HEK293T (cell line): Measurements from ENCODE around the gene POU6F2.
"Not testable (repeated sequence)": the region's sequence is repeated elsewhere in the genome, so short reads cannot be mapped to it uniquely, and the experiment has no call there.

Source experiments
- CTCF ChIA-PET: fragments of 350-600 bp; formaldehyde crosslinking; extraction: SDS; loops from one replicate; lab custom pipeline; 2021; ENCODE audit warnings: antibody characterized with exemption, inconsistent platforms; lab: Yijun Ruan, JAX
- POLR2A ChIA-PET: fragments of 350-600 bp; formaldehyde crosslinking; extraction: SDS; loops from one replicate; lab custom pipeline; 2020; ENCODE audit warnings: antibody characterized with exemption, inconsistent platforms; lab: Yijun Ruan, JAX
- DNase-seq: peaks from one replicate; pipeline ENCODE4 v3.0.0; 2012; ENCODE audit warnings: mixed read lengths; ENCODE audit errors: extremely low spot score
- ARNT ChIP-seq: fragments of 450-650 bp; IDR thresholded peaks from 2 replicates; pipeline ENCODE4 v1.6.1; 2017; ENCODE audit warnings: mild to moderate bottlenecking
- BHLHE40 ChIP-seq: fragments of 450-650 bp; IDR thresholded peaks from 2 replicates; pipeline ENCODE4 v1.6.1; 2016; ENCODE audit warnings: mild to moderate bottlenecking, moderate library complexity, borderline replicate concordance
- CTBP1 ChIP-seq: fragments of 450-650 bp; IDR thresholded peaks from 2 replicates; pipeline ENCODE4 v1.6.1; 2016; ENCODE audit warnings: borderline replicate concordance
- ELF4 ChIP-seq: fragments of 450-650 bp; IDR thresholded peaks from 2 replicates; pipeline ENCODE4 v1.6.1; 2017; ENCODE audit warnings: antibody characterized with exemption
- FOXA1 ChIP-seq: fragments of 450-650 bp; IDR thresholded peaks from 2 replicates; pipeline ENCODE4 v1.6.1; 2016; ENCODE audit warnings: mild to moderate bottlenecking
- FOXK2 ChIP-seq: fragments of 450-650 bp; IDR thresholded peaks from 2 replicates; pipeline ENCODE4 v1.6.1; 2016; ENCODE audit warnings: mild to moderate bottlenecking
- FOXM1 ChIP-seq: fragments of 450-650 bp; IDR thresholded peaks from 2 replicates; pipeline ENCODE4 v1.6.1; 2017; ENCODE audit warnings: mild to moderate bottlenecking, borderline replicate concordance
- HDGF ChIP-seq: fragments of 450-650 bp; IDR thresholded peaks from 2 replicates; pipeline ENCODE4 v1.6.1; 2017; ENCODE audit warnings: antibody characterized with exemption, borderline replicate concordance
- L3MBTL2 ChIP-seq: fragments of 450-650 bp; conservative IDR thresholded peaks from 2 replicates; pipeline ENCODE4 v1.6.1; 2016; ENCODE audit warnings: mild to moderate bottlenecking
- LEF1 ChIP-seq: fragments of 450-650 bp; IDR thresholded peaks from 2 replicates; pipeline ENCODE4 v1.6.1; 2017; ENCODE audit warnings: mild to moderate bottlenecking, borderline replicate concordance
- NFRKB ChIP-seq: fragments of 450-650 bp; IDR thresholded peaks from 2 replicates; pipeline ENCODE4 v1.6.1; 2016; ENCODE audit warnings: mild to moderate bottlenecking, moderate library complexity
- PKNOX1 ChIP-seq: fragments of 450-650 bp; IDR thresholded peaks from 2 replicates; pipeline ENCODE4 v1.6.1; 2016
- SP1 ChIP-seq: fragments of 450-650 bp; IDR thresholded peaks from 2 replicates; pipeline ENCODE4 v1.6.1; 2017
- SUZ12 ChIP-seq: fragments of 450-650 bp; IDR thresholded peaks from 2 replicates; pipeline ENCODE4 v1.6.1; 2016; ENCODE audit warnings: mild to moderate bottlenecking
- TARDBP ChIP-seq: fragments of 450-650 bp; IDR thresholded peaks from 2 replicates; pipeline ENCODE4 v1.6.1; 2016
- ZNF384 ChIP-seq: fragments of 450-650 bp; IDR thresholded peaks from 2 replicates; pipeline ENCODE4 v1.6.1; 2016

The POU6F2 gene

GRCh38 chr7:39375047-39375873 lies 397.6 kb downstream of the POU6F2 start:
- DNase-seq = no peak
- ChIA-PET CTCF (no interaction called here), POLR2A (no interaction called here)
- no peak for TF ChIP-seq ARNT
- no peak for TF ChIP-seq BHLHE40
- no peak for TF ChIP-seq FOXK2
- TF ChIP-seq HDGF = no peak
- TF ChIP-seq LEF1 = no peak
- TF ChIP-seq ZNF384 = no peak
- TF ChIP-seq L3MBTL2 = no peak
- no peak for TF ChIP-seq NFRKB
- no peak for TF ChIP-seq TARDBP
- TF ChIP-seq SP1 = no peak
- no peak for TF ChIP-seq FOXM1
- TF ChIP-seq CTBP1 = no peak
- no peak for TF ChIP-seq ELF4
- no peak for TF ChIP-seq SUZ12
- no peak for TF ChIP-seq FOXA1
- TF ChIP-seq PKNOX1 = no peak

GRCh38 chr7:39375874-39376190 lies 398.1 kb downstream of the POU6F2 start:
- POLR2A ChIA-PET = no interaction called here
- no peak for DNase-seq
- TF ChIP-seq NFRKB (no peak), CTBP1 (no peak), HDGF (no peak), TARDBP (no peak), SUZ12 (no peak), ARNT (no peak), PKNOX1 (no peak), FOXK2 (no peak), ZNF384 (no peak), BHLHE40 (no peak), FOXA1 (no peak), ELF4 (no peak)
- CTCF ChIA-PET = no interaction called here

GRCh38 chr7:39376881-39377280 lies 399.2 kb downstream of the POU6F2 start:
- POLR2A ChIA-PET, CTCF ChIA-PET: not testable (repeated sequence)

GRCh38 chr7:39379416-39379815 lies 401.7 kb downstream of the POU6F2 start:
- CTCF ChIA-PET = no interaction called here
- no peak for DNase-seq
- TF ChIP-seq TARDBP = no peak
- no peak for TF ChIP-seq ELF4
- no peak for TF ChIP-seq PKNOX1
- no peak for TF ChIP-seq HDGF
- no peak for TF ChIP-seq LEF1
- no peak for TF ChIP-seq BHLHE40
- no peak for TF ChIP-seq ARNT
- no peak for TF ChIP-seq SUZ12
- TF ChIP-seq ZNF384 = no peak
- no peak for TF ChIP-seq SP1
- no peak for TF ChIP-seq FOXA1
- TF ChIP-seq L3MBTL2 = no peak
- TF ChIP-seq CTBP1 = no peak
- POLR2A ChIA-PET = no interaction called here

More at GRCh38 chr7:39376881-39377280, 399.2 kb downstream of the POU6F2 start:
- not testable (repeated sequence) for DNase-seq

- CTCF ChIA-PET = no interaction called here
- POLR2A ChIA-PET = no interaction called here
- no peak for DNase-seq
- TF ChIP-seq BHLHE40 (no peak), PKNOX1 (no peak), ZNF384 (no peak), TARDBP (no peak), L3MBTL2 (no peak), ARNT (no peak), NFRKB (no peak)
Measured at GRCh38 chr7:39383136-39383535, 405.4 kb downstream of the POU6F2 start.

GRCh38 chr7:39384386-39384785 lies 406.7 kb downstream of the POU6F2 start:
- CTCF ChIA-PET = interaction anchor here (0.6 kb wide), 1 partner anchor 195 kb away, joined by 3 read pairs; no protein-coding TSS in a partner anchor
- TF ChIP-seq NFRKB = no peak
- no peak for TF ChIP-seq FOXA1
- TF ChIP-seq CTBP1 = no peak
- no peak for TF ChIP-seq BHLHE40
- TF ChIP-seq TARDBP = no peak
- no peak for TF ChIP-seq ZNF384
- TF ChIP-seq PKNOX1 = no peak
- no peak for TF ChIP-seq LEF1
- TF ChIP-seq L3MBTL2 = no peak
- no peak for TF ChIP-seq HDGF
- TF ChIP-seq ELF4 = no peak
- no peak for TF ChIP-seq SP1
- TF ChIP-seq FOXK2 = no peak
- no peak for TF ChIP-seq ARNT
- TF ChIP-seq FOXM1 = no peak
- no peak for DNase-seq
- POLR2A ChIA-PET = no interaction called here
